GM12875 (cell line): ENCODE results near the gene BRSK2.

Experiments
- H3K4me3 ChIP-seq: one replicate; pipeline ENCODE4 v1.5.1; 2011; ENCODE audit warnings: low read depth, low read length, control low read depth
- CTCF ChIP-seq: IDR thresholded peaks from 2 replicates; pipeline ENCODE4 v1.5.1; 2011; ENCODE audit warnings: low read depth, mild to moderate bottlenecking, control low read depth, inconsistent platforms, low read length, moderate library complexity, borderline replicate concordance; ENCODE audit not compliant: insufficient read depth

The BRSK2 gene

DNA sequence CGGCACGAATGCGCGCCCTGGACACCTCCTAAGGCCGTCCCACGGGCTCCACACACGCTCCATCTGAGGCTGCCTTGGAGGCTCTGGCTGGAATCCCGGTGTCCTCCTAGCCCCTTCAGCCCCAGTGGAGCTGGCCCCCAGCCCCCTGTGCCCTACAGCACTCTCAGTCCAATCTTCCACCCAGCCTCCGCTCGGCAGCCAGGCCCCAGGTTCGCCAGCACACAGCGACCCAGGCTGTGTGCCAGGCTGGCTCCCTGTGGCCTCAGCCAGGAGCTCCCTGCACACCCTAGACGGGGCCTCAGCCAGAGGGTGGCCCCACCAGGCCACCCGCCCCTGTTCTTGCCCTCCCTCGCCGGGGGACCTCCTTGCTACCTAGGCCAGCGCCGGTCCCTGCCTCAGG is 78.3 kb downstream of the BRSK2 start:
- no peak for TF ChIP-seq CTCF
- H3K4me3 ChIP-seq, result no peak overlapping the region

DNA sequence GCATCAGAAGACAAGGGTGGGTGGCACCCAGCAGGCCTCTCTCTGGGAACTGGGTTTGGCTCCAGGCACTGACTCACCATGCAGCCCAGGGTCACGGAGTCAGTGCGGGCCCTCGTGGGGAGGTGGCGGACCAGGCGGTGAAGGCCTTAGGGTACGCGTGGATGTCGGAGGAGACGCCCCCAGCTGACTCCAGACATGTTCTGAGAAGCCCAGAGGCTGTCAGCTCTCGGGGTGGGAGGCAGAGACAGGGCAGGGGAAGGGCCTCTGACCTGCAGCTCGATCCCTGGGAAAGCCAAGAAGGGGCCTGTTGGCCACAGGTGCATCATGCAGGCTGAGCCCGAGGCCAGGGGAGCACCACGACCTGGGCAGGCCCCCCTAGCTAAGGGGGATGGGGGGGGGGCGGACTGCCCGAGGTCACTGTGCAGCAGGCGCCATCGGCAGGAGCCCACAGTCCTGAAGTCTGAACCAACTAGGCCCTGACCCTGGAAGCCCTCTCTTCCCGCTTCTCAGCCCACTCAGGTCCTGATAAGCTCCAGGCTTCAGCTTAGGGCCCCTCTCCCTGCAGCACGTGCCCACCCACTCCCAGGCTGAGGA is 78.8 kb downstream of the BRSK2 start:
- no peak for TF ChIP-seq CTCF
- no peak overlapping the region for H3K4me3 ChIP-seq

- TF ChIP-seq CTCF, result no peak
- H3K4me3 ChIP-seq, result no peak overlapping the region
Measured at GRCh38 chr11:1469287-1469910, 79.7 kb downstream of the BRSK2 start.

DNA sequence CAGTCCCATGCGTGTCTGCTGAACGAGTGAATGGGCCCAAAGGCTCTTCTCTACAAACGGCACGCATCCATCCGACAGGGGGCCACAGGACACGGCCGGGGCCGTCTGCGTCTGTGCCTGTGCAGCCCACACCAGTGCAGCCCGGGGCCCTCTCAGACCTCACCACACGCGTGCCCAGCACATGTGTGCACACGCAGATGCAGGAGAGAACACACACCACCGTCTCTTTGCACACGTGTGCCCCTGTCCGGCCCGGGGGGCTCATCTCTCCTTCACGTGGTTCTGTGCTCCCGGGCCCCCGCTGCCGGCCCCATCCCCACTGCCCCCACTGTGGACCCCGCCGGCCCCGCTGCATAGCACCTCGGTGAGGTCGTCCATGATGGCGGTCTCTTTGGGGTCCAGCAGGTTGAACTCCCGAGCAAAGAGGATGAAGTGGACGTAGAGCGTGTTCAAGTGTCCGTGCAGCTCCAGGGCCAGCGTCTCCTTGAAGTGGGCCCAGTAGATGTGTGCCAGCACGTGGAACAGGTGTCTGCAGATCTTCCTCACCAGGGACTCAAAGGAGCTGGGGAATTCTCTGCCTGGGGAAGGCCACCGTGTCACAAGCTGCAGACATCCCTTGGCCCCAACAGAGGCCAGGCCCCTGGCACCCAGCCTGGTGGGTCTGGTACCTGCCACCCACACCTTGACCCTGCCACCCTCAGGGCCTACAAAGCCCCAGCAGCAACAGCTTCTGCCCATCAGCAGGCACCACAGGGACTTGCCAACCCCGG is 80.4 kb downstream of the BRSK2 start:
- TF ChIP-seq CTCF, result no peak

GRCh38 chr11:1470681-1471611 is 81.2 kb downstream of the BRSK2 start:
- TF ChIP-seq CTCF, result no peak
- H3K4me3 ChIP-seq, result no peak overlapping the region

More for the DNA sequence above, 80.4 kb downstream of the BRSK2 start:
- no peak overlapping the region for H3K4me3 ChIP-seq

GRCh38 chr11:1471736-1472135 is 82.0 kb downstream of the BRSK2 start:
- TF ChIP-seq CTCF, result no peak
- no peak overlapping the region for H3K4me3 ChIP-seq
